ENCODE measurements around the gene PHACTR1.
"Not testable (repeated sequence)": the region's sequence is repeated elsewhere in the genome, so short reads cannot be mapped to it uniquely, and the experiment has no call there.

Gene PHACTR1

GRCh38 chr6:13220266-13220665, 503.7 kb downstream of the PHACTR1 start:
- no peak for DNase-seq

- no peak for DNase-seq
These were observed 505.5 kb downstream of the PHACTR1 start for GRCh38 chr6:13222048-13222447.

- DNase-seq: no peak
These were observed 509.5 kb downstream of the PHACTR1 start for GRCh38 chr6:13226071-13226470.

GRCh38 chr6:13228264-13229204, 512.0 kb downstream of the PHACTR1 start:
- no peak for DNase-seq

GRCh38 chr6:13229205-13230085, 512.9 kb downstream of the PHACTR1 start:
- no peak for DNase-seq

- DNase-seq: no peak
These were observed 516.5 kb downstream of the PHACTR1 start for GRCh38 chr6:13233106-13233505.

- DNase-seq: no peak
These were observed 517.6 kb downstream of the PHACTR1 start for GRCh38 chr6:13234130-13234529.

- no peak for DNase-seq
These were observed 518.8 kb downstream of the PHACTR1 start for GRCh38 chr6:13235339-13235738.

GRCh38 chr6:13237318-13237717, 520.8 kb downstream of the PHACTR1 start:
- no peak for DNase-seq

- DNase-seq: no peak
These were observed 521.5 kb downstream of the PHACTR1 start for GRCh38 chr6:13238017-13238416.

GRCh38 chr6:13238640-13239216, 522.2 kb downstream of the PHACTR1 start:
- DNase-seq: no peak

GRCh38 chr6:13239530-13240455, 523.2 kb downstream of the PHACTR1 start:
- DNase-seq: no peak

- DNase-seq: no peak
These were observed 524.8 kb downstream of the PHACTR1 start for GRCh38 chr6:13241364-13241763.

GRCh38 chr6:13242178-13242577, 525.6 kb downstream of the PHACTR1 start:
- no peak for DNase-seq

- no peak for DNase-seq
These were observed 526.0 kb downstream of the PHACTR1 start for GRCh38 chr6:13242590-13242989.

GRCh38 chr6:13243033-13243432, 526.5 kb downstream of the PHACTR1 start:
- DNase-seq: no peak

GRCh38 chr6:13243745-13244144, 527.2 kb downstream of the PHACTR1 start:
- not testable (repeated sequence) for DNase-seq

- DNase-seq: no peak
These were observed 531.1 kb downstream of the PHACTR1 start for GRCh38 chr6:13247627-13248026.

- DNase-seq: peak; percentile 80
These were observed 531.5 kb downstream of the PHACTR1 start for GRCh38 chr6:13248053-13248452.

GRCh38 chr6:13248584-13248985, 532.0 kb downstream of the PHACTR1 start:
- no peak for DNase-seq

GRCh38 chr6:13248994-13249393, 532.4 kb downstream of the PHACTR1 start:
- DNase-seq: no peak

GRCh38 chr6:13249817-13250216, 533.2 kb downstream of the PHACTR1 start:
- DNase-seq: no peak

All from NCI-H187 treated with DMSO at 0.1 percent for 48 hours (cell line).